HG03342 (cell line): ENCODE data around the gene MIA.
"Not testable (repeated sequence)": the region's sequence is repeated elsewhere in the genome, so short reads cannot be mapped to it uniquely, and the experiment has no call there.

Experiments used
- ATAC-seq: cut with Tn5 transposase; IDR thresholded peaks from one replicate; pipeline ENCODE4 v1.9.1; 2021; ENCODE audit warnings: mild to moderate bottlenecking, moderate library complexity; ENCODE audit not compliant: unreplicated experiment

The MIA gene

DNA sequence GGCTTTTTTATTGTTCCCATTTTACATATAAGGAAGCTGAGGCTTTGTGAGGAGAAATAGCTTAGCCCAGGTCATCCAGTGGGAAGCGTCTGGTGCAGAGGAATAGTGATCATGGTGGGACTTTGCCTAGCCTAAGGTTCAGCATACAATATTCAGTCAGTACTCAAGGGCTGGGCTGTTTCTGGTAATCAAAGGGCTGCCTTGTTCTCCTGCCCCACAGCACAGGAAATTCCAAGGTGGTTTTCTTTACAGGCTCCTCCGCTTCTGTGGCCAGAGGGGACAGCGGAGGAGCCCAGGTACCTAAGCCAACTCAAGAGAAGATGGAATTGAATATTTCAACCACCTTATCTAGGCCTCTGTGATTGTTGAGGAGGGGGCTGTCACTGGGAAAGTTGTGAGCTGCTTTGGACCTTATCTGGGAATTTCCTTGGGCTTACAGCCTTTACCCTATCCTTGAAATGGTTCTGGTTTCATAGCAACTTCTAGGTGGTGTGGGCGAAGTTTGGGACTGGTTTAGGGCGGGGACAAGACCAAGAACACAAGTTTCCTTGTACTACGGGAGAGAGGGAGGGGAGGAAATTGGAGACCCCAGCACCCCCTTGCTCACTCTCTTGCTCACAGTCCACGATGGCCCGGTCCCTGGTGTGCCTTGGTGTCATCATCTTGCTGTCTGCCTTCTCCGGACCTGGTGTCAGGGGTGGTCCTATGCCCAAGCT, at the start of gene MIA:
Gene MIA, plus strand, starts transcription at position 606 of the 716 bp plus-strand sequence. Its CDS starts 22 bp downstream, at position 628.
- ATAC-seq = no peak

DNA sequence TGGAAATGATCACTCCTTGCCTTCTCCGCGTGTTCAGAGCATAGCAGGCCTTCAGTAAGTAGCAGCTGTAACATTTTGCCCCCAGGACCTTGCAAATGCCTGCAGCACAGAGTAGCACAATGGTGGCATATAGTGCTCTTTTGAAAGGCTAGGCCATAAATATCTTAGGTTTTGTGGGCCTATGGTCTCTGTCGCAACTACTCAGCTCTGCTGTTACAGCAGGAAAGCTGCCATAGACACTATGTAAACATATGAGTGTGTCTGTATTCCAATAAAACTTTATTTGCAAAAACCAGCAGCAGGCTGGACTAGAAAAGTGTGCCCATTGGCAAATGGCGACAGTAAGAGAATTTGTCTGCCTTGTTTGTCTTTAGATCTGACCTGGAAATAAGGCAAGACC, 49.0 kb upstream of the MIA start:
- no peak for ATAC-seq

DNA sequence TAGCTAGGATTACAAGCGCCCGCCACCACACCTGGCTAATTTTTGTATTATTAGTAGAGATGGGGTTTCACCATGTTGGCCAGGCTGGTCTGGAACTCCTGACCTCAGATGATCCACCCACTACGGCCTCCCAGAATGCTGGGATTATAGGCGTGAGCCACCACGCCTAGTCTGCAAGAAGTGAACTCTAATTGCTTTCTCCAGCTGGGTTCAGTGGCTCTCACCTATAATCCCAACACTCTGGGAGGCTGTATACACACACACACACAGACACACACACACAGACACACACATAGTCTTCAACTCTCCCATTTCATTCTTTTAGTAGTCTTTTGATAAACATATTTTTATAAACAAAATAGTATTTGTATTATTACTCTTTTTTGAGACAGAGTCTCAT, 45.3 kb upstream of the MIA start:
- ATAC-seq = not testable (repeated sequence)

DNA sequence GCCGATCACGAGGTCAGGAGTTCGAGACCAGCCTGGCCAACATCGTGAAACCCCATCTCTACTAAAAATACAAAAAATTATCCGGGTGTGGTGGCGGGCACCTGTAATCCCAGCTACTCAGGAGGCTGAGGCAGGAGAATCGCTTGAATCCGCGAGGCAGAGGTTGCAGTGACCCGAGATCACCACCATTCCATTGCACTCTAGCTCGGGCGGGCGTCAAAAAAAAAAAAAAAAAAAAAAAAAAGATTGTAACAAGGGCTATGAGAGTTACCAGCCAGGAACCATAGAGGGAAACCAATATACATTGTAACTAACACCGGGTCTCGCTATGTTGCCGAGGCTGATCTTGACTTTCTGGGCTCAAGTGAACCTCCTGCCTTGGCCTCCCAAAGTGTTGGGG, 43.0 kb upstream of the MIA start:
- not testable (repeated sequence) for ATAC-seq

DNA sequence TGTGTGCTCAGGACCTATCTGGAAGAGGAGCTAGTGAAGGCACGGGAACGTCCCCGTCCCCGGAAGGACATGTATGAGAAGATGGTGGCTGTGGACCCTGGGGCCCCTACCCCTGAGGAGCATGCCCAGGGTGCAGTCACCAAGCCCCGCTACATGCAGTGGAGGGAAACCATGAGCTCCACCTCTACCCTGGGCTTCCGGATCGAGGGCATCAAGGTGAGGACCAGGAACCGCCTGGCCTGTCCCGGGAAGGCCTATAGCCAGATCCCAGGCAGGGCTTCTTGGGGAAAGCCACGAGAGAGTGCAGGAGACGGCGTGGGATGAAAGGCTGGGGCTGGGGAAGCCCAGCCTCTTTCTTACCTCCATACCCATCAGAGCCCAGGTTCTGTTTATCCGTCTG, 42.2 kb upstream of the MIA start:
- ATAC-seq = no peak

DNA sequence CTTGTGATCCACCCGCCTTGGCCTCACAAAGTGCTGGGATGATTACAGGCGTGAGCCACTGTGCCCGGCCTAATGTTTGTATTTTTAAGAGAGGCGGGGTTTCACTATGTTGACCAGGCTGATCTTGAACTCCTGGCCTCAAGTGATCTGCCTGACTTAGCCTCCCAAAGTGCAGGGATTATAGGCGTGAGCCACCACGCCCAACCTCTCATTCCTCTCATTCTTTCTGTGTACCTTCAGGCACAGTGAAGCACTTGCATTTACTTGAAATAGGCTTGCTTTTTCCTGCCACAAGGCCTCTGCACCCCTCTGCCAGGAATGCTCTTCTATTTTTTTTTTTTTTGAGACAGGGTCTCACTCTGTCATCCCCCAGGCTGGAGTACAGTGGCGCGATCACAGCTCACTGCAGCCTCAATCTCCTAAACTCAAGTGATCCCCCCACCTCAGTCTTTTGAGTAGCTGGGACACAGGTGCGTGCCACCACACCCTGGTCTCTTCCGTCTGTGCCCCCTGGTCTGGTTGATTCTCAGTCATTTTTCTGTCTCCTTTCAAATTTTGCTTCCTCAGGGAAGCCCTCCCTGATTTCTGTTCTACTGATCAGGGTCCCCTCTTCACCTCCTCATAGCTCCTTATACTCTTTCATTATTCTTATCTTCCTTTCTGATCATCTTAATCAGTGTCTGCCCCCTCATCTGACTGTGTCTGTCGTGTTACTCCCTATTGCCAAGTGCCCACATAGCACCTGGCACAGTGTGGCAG, 40.1 kb upstream of the MIA start:
- no peak for ATAC-seq

DNA sequence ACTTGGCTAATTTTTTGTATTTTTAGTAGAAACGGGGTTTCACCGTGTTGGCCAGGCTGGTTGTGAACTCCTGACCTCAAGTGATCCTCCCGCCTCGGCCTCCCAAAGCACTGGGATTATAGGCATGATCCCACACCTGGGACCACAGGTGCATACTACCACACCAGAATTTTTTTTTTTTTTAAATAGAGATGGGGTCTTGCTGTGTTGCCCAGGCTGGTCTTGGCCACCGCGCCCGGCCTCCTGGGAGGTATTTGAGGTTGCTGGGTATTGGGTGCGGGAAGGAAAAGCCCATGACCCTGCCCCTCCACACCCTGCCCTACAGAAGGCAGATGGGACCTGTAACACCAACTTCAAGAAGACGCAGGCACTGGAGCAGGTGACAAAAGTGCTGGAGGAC, 38.7 kb upstream of the MIA start:
- no peak for ATAC-seq

DNA sequence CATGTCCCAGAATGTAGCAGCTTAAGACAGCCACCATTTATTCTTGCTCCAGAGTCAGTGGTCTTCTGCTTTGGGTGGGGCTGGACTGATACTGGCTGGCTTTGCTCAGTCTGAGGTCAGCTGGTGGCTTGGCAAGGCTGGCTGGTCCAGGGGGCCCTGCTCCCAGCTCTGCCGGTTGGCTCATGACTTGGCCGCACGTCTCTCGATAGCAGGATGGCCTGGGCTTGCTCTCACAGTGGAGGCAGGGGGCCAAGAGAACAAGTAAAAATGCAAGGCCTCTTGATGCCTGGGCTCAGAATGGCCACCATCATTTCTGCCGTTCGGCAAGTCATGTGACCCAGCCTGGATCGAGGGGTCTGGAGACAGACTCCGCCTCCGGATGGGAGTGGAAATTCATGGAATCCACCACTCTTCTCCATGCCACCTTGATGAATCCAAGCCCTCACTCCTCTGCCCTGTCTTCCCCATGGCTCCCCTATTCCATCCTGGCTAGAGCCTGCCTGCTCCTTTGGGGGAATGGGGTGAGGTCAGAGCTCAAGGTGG, 38.1 kb upstream of the MIA start:
- no peak for ATAC-seq

DNA sequence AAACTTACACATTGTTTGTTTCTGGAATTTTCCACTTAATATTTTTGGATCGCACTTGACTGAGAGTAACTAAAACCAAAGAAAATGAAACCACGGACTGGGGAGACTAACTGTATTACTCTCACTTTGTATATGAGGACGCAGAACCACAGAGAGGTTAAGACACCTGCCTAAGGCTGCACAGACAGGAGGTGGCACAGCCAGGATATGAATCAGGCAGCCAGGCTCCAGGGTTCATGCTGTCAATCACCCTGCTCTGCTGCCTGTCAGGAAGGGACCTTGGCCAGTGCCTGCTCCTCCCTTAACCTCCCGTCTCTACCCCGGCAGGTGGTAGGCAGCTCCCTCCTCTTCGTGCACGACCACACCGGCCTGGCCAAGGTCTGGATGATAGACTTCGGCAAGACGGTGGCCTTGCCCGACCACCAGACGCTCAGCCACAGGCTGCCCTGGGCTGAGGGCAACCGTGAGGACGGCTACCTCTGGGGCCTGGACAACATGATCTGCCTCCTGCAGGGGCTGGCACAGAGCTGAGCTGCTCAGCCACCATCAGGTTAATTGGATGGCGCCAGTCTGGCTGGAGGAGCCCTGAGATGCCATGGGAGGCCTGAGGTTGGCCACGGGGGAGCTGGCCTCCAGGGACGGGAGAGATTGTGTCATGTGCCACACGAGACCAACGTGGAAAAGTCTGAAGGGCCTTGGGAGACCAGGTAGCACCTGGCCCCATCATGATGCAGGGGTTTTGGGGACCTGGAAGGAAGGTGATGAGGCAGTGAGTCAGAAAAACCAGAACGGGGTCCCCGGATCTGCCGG, 36.1 kb upstream of the MIA start:
- ATAC-seq = no peak

DNA sequence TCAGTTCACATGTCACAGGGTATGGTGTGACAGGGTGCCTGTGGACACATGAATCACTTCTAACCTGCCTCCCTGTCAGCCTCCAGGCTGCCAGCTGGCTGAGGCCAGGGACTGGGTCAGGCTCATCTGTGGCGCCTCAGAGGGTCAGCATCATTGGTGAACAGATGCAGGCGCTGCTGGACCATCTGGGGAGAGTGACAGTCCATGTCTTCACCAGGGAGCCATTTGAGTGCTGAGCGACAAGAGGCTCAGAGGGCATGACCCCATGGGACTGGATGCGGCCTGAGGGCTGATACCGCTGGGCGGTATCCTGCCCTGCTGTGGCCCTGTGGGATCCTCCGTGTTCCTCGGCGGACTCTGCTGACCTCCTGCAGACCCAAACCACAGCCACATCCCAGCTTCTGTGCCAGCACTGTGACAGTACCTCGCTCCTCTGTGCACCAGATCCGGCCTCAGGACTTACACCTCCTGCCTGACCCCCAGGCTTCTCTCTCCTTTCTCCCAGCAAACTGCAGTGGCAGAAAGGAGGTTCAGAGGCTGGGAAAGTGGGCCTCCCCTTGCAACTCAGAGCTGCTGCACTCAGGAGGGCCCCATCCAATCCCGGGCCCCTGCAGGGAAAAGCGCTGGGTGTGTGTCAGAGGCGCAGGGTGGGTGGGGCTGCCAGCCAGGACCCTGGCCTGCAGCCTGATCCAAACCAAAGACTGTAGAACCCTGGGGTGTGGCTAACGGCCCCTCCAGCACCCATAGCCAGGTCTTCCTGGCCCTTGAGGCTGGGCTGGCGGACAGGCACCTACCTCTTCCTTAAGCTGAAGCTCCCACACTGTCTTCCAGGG, 35.2 kb upstream of the MIA start:
- ATAC-seq = no peak

DNA sequence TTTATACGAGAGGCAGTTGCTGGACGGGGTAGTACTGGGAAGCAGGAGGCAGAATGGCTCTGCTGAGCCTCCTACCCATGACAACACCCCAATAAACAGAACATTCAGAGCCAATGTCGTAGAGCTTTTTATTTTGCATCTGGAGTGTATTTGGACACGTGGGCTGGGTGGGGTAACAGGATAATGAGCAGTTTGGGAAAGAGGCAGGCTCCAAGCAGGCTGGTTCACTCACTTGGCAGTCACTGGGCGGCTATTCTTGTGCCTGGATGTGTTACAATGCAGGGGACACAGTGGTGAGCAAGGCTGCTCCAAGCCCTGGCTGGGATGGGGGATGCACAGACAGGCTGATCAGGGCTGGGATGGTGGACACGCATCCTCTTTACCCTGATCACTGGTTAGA, 34.6 kb upstream of the MIA start:
- ATAC-seq = no peak

DNA sequence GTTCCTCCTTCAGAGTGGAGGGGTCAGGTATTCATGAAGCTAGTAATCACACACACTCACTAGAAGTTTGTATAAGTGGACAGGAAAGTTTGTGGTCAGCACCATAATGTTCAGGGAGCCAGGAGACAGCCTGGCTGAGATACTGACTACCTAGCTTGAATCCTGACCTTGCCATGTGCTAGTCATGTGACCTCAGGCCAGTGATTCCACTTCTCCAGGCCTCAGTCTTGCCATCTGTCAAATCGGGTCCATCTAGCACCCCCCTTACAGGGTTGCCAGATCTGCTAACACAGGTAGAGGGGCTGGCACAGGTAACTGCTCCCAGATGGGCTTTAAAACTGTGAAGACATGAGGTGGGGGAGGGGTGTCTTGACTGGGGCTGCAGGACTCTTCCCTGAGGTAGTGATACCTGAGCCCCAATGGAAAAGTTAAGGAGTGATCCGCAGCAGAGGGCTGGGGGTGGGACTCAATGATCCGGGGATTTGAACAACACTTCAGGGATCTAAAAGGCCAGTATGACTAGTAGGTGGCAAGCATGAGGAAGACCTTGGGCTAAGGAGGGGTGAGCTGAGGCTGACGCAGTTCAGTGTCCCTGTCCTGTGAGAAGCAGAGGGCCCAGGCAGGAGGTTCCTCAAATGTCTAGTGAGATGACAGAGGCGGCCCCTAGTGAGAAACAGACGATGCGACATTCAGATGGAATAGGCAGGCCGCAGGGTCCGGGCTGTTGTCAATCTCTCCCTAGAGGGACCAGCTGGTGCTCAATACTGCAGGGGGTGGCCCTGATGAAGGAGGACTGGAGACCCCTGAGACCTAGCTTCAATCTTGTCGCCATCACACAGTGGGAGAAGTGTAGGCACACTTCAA, 33.6 kb upstream of the MIA start:
- no peak for ATAC-seq

DNA sequence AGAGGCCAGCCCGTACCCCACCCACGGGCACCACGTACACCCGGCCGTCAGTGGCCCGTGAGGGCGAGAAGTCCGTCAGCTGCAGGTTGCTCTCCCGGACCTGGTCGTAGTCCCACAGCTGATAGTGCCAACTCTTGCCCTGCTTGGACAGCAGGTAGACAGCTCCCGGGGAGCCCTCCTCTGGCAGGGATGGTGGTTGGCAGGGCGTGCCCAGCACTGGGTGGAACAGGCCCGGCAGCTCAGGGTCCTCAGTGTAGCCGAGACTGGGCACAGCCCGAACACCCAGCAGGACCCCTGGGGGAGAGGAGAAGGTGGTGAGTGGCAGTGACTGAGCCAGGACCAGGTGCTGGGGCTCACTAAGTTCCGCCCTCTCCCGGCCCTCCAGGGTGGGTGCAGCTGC, 32.8 kb upstream of the MIA start:
- no peak for ATAC-seq

DNA sequence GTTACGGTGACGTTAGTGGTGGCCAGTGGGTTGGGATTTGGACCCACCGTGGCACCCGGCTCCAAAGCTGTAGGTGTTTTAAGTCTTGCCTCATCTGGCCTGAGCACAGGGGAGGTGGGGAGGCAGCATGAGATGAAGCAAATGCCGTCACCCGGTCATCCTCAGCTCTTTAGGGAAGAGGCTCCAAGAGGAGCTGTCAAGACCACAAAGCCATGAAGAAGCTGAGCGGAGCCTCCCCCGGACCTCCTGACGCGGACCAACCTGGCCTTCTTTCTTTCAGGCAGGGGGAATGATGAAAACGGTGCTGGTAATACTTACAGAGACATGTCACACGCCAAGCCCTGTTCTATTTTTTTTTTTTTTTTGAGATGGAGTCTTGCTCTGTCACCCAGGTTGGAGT, 32.4 kb upstream of the MIA start:
- no peak for ATAC-seq

DNA sequence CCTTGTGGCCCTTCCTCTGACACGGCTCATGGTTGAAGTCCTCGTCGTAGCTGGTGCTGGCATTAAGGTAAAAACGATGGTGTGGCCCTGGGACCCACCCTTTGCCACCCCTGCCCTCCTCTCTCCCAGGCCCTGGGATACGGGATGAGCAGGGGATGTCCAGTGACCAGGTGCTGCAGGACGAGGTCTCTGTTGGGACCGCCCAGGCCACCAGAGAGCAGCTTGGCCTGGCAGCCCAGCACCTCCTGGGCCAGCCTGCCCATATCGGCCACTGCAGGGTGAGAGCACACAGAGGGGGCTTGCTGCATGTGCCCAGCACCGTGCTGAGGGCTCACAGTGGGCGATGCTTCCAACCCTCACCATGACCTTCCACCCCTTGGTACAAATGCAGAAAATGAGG, 31.4 kb upstream of the MIA start:
- no peak for ATAC-seq

DNA sequence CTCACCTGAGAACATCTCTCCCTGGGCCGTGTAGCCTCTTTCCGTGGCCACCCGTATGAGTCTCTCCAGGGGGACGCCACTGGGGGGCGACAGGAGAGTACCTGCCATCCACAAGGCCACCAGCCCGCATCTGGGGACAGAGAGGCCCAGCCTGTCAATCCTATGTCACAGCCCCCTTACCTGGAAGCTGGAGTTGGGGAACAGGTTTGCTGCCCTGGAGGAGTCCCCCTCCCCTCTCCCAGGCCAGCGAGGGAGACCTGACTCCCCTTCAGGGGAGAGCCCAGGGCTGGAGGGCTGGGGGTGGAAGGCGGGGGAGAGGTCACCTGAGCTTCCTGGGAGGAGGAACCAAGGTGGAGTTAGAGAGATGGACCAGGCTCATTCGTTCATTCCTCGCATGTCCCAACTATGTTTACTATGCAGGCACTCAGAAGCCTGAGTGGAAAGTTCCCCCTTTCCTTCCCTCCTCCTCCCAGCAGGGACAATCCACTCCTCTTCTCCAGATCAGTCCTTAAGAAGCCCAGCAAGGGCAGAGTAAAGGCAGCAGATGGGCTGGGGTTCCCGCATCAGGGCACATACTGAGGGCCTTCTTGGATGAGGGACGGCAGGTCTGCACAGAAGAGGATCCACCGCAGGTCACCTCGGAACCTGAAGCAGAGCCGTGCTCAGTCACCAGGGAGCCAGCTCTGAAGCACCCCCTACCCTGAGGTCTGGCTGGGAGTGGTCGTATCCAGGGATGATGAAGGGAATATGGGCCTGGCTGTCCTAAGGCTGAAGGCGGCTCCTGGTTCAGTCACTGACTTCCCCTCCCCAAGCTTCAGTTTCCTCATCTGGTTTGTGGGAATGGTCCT, 30.5 kb upstream of the MIA start:
- no peak for ATAC-seq

DNA sequence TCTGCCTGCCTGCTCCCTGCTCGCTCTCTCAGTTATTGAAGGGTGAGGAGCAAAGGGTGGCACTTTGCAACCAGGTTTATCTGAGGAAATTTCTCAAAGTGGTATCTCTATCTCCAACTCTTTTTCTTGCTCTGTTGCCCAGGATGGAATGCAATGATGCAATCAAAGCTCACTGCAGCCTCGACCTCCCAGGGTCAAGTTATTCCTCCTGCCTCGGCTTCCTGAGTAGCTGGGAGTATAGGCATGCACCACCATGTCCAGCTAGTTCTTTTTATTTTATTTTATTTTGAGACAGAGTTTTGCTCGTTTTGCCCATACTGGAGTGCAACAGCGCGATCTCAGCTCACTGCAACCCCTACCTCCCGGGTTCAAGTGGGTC, 29.9 kb upstream of the MIA start:
- no peak for ATAC-seq

DNA sequence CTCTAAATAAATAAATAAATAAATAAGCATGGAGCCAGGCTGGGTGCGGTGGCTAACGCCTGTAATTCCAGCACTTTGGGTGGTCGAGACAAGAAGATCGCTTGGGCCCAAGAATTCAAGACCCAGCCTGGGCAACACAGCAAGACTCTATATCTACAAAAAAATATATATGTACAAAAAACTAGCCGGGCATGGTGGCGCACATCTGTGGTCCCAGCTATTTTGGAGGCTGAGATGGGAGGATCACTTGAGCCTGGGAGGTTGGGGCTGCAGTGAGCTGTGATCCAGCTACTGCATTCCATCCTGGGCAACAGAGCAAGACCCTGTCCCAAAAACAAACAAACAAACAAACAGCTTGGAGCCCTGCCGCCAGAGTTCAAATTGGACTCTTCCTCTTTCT, 27.8 kb upstream of the MIA start:
- no peak for ATAC-seq
